Neural crest cell (in vitro differentiated cells): Measurements from ENCODE around the gene IMPA2. TPM values are rescaled to one million over a fixed set of nuclear protein-coding genes. Genes with fewer than 3 reads are reported as not detected.

Experiments used
- DNase-seq: peaks from one replicate; pipeline ENCODE4 v3.0.0; 2021; ENCODE audit warnings: low read depth, mixed read lengths, low spot score
- H3K27ac Mint-ChIP-seq: one replicate; pipeline ENCODE4 v1.8.0; 2021; ENCODE audit warnings: mild to moderate bottlenecking, mixed read lengths; ENCODE audit not compliant: unreplicated experiment
- H3K27me3 Mint-ChIP-seq: 2 replicates; pipeline ENCODE4 v1.8.0; 2021; ENCODE audit warnings: low read depth, mild to moderate bottlenecking, mixed read lengths
- H3K36me3 Mint-ChIP-seq: 2 replicates; pipeline ENCODE4 v1.8.0; 2021; ENCODE audit warnings: low read depth, mild to moderate bottlenecking, mixed read lengths
- H3K4me1 Mint-ChIP-seq: 2 replicates; pipeline ENCODE4 v1.8.0; 2021; ENCODE audit warnings: mixed read lengths
- H3K4me3 Mint-ChIP-seq: one replicate; pipeline ENCODE4 v1.8.0; 2021; ENCODE audit warnings: mild to moderate bottlenecking, mixed read lengths
- H3K9me3 Mint-ChIP-seq: 2 replicates; pipeline ENCODE4 v1.8.0; 2021; ENCODE audit warnings: mixed read lengths
- total RNA-seq: library from RNA; stranded (reverse); gene quantifications from 2 replicates; pipeline ENCODE4 v1.2.1, GENCODE V29; 2021
- TF ChIP-seq, protein P1 (sequence below): fragments of 200-600 bp; sonication (generic); conservative IDR thresholded peaks from 2 replicates; pipeline ENCODE4 v1.5.0; 2021; ENCODE audit warnings: antibody characterized with exemption, mild to moderate bottlenecking

IMPA2 gene
- total RNA-seq, 1 donor from 2014 or later: 51.3 TPM

DNA sequence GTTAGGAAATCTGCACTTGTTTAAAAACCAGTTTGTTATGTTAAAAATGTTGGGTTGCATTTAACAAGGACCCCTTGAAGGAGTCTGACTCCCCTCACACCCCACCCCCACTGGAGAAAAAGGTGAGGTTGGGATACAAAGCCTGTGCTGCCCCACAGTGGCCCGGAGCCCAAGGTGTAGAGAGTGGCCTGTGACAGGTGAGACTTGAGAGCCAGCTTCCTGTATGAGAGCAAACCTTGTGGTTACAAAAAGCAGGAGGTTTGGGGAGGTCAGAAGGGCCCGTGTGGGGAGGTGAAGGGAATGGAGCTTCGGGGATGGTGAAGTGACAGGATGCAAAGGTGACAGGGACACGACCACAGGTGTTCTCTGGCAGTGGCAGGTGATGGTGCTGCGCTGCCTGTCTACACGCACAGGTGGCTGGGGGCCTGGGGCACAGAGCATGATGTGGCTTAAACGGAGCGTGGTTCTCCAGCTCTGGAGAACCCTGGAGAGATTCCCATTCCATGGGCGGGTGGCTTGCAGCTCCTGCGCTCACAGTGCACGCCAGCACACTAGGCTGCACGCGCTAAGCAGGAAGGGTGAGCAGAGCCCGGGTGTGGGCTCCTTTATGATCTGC lies 29.0 kb downstream of the IMPA2 start:
- Mint-ChIP-seq H3K27ac (no peak overlapping the region), H3K27me3 (no peaks in the 10 kb centered on the region), H3K9me3 (no peaks in the 10 kb centered on the region), H3K4me1 (peaks cover 25% of the 10 kb centered on the region), H3K36me3 (peaks cover 5% of the 10 kb centered on the region), H3K4me3 (no peak overlapping the region)
- DNase-seq: no peak
- TF ChIP-seq, protein P1, sequence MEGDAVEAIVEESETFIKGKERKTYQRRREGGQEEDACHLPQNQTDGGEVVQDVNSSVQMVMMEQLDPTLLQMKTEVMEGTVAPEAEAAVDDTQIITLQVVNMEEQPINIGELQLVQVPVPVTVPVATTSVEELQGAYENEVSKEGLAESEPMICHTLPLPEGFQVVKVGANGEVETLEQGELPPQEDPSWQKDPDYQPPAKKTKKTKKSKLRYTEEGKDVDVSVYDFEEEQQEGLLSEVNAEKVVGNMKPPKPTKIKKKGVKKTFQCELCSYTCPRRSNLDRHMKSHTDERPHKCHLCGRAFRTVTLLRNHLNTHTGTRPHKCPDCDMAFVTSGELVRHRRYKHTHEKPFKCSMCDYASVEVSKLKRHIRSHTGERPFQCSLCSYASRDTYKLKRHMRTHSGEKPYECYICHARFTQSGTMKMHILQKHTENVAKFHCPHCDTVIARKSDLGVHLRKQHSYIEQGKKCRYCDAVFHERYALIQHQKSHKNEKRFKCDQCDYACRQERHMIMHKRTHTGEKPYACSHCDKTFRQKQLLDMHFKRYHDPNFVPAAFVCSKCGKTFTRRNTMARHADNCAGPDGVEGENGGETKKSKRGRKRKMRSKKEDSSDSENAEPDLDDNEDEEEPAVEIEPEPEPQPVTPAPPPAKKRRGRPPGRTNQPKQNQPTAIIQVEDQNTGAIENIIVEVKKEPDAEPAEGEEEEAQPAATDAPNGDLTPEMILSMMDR: no peak

DNA sequence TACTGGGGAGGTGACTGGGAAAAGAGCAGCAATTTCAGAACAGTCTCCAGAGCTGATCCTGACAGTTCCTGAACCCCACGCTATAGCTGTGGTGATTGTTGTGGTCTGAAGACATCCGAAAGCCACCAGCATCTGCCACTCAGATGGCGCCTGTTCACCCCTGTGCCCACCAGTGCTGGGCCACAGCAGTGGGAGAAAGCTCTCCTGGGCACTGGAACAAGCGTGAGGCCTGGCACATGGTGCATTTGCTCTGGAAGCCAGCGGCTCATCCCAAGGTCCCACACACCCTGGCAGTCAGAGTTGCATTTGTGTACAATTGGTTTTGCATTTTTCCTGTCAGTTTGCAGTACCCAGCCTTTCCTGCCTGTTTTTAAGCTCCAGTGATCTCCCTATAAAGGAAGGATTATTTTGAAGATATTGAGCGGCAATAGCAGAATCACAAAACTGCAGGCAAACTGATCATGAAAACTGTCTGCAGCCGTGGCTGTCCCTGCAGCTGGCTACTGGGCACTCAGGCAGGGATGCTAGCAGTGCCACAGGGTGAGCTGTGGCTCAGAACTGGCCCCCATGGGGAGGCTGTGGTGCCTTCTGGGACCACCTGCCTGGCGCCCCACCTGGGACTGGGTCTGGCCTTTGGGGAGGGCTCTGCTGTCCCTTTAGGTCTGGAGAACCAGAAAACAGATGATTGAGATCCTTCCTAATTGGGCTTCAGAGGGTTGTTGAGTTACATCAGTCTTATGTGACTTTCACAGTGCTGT lies 30.1 kb downstream of the IMPA2 start:
- TF ChIP-seq, protein P1: no peak
- no peaks in the 10 kb centered on the region for H3K9me3 Mint-ChIP-seq
- H3K4me3 Mint-ChIP-seq: no peak overlapping the region
- no peak overlapping the region for H3K27ac Mint-ChIP-seq
- DNase-seq: no peak
- H3K27me3 Mint-ChIP-seq: no peaks in the 10 kb centered on the region
- H3K36me3 Mint-ChIP-seq: peaks cover 5% of the 10 kb centered on the region
- peaks cover 26% of the 10 kb centered on the region for H3K4me1 Mint-ChIP-seq

DNA sequence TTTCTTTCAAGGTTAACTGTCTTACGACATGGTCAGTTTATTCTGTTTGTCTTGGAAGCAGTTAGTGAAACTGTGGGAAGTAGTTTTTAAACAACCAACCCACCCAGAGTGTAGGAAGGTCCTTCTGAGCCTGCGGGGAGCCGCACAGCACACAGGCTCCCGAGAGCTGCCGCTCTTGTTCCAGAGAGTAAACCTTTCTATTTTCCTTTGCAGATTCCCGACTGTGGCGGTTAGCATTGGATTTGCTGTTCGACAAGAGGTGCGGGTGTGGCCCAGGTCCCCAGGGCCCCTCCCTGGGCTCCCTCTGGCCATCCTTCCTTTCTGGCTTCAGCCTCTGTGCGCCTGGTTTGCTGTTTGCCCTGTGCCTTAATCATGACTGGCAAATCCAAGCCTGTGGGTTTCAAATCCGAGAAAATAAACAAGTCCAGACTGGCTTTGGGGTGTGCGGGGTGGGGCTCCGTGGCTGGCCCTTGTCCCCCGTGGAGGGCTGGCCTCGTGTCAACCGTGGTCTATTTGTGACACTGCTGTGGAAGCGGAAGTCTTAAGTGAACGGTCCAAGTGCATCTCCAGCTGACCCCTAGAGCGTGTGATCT lies 30.7 kb downstream of the IMPA2 start:
- H3K36me3 Mint-ChIP-seq: peaks cover 3% of the 10 kb centered on the region
- H3K4me3 Mint-ChIP-seq: no peak overlapping the region
- TF ChIP-seq, protein P1: no peak
- no peak overlapping the region for H3K27ac Mint-ChIP-seq
- no peaks in the 10 kb centered on the region for H3K9me3 Mint-ChIP-seq
- DNase-seq: no peak
- H3K4me1 Mint-ChIP-seq: peaks cover 26% of the 10 kb centered on the region
- no peaks in the 10 kb centered on the region for H3K27me3 Mint-ChIP-seq

DNA sequence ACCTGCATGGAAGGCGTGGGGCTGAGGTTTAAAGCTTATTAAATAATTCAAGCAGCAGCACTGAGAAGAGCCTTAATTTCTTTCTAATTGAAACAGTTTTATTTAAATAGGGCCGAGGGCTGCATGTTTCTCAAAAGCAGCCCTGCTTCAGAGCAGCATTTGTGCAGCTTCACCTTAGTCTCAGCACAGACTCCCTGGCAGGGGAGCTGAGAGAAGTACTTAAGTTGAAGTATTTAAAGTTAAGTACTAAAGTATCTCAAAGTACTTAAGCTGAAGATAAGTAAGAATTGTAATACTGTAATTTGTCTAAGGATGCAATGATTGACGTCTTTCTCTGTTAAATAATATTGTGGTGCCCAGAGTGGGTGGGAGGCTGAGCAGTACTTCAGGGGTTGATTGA lies 31.4 kb downstream of the IMPA2 start:
- DNase-seq: no peak
- peaks cover 26% of the 10 kb centered on the region for H3K4me1 Mint-ChIP-seq
- no peak overlapping the region for H3K4me3 Mint-ChIP-seq
- TF ChIP-seq, protein P1: no peak
- peaks cover 5% of the 10 kb centered on the region for H3K36me3 Mint-ChIP-seq
- no peak overlapping the region for H3K27ac Mint-ChIP-seq
- H3K9me3 Mint-ChIP-seq: no peaks in the 10 kb centered on the region
- H3K27me3 Mint-ChIP-seq: no peaks in the 10 kb centered on the region

DNA sequence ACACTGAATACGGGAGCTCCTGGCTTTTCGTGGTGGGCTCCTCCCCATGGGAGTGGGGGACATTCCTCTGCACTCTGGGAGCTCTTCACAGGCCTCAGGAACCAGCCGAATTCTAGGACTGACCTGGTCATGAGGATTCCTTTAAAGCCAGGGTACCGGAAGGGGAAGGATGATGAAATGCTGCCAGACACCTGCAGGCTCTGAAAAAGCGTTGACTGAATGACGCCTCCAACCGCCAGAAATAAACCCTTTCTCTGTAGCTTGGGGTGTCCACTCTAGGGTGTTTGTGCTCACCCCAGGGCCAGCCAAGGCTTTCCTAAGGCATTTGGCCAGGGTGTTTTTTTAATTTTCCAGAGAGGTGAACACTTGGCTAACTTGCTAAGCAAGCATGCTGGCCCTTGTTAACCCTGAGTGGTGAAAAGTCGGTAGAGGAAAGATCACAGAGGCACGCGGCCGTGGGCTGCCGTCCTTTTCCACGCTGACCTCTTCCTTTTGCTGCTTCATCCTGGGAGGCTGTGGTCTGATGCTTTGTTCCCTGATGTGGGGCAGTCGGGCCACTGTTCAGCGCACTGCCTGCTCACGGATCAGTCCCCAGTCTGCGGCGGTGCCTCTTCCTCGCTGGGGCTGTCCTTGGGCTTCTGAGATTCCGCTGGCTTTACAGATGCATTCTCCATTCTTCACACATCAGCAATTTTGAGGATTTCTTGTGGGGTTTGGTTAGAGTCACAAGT lies 32.0 kb downstream of the IMPA2 start:
- no peak for DNase-seq
- Mint-ChIP-seq H3K27ac (no peak overlapping the region), H3K4me3 (peak overlapping the region; percentile 6), H3K27me3 (no peaks in the 10 kb centered on the region), H3K4me1 (peaks cover 26% of the 10 kb centered on the region), H3K9me3 (no peaks in the 10 kb centered on the region), H3K36me3 (peaks cover 7% of the 10 kb centered on the region)
- TF ChIP-seq, protein P1: no peak
